Ishikawa (cell line): ENCODE data around the gene FSTL4.

Source experiments
- CEBPB ChIP-seq: IDR thresholded peaks from 2 replicates; pipeline ENCODE4 v1.6.1; 2012
- CREB1 ChIP-seq: IDR thresholded peaks from 2 replicates; pipeline ENCODE4 v1.6.1; 2012; ENCODE audit warnings: low read depth
- EGR1 ChIP-seq: IDR thresholded peaks from 2 replicates; pipeline ENCODE4 v1.6.1; 2012
- EP300 ChIP-seq: IDR thresholded peaks from 2 replicates; pipeline ENCODE4 v1.6.1; 2012; ENCODE audit warnings: borderline replicate concordance
- MAX ChIP-seq: IDR thresholded peaks from 2 replicates; pipeline ENCODE4 v1.6.1; 2012
- RAD21 ChIP-seq: IDR thresholded peaks from 2 replicates; pipeline ENCODE4 v1.6.1; 2012; ENCODE audit warnings: low read depth
- TAF1 ChIP-seq: IDR thresholded peaks from 2 replicates; pipeline ENCODE4 v1.6.1; 2012; ENCODE audit warnings: low read depth, mild to moderate bottlenecking
- TCF12 ChIP-seq: IDR thresholded peaks from 2 replicates; pipeline ENCODE4 v1.6.1; 2012; ENCODE audit warnings: low read depth
- YY1 ChIP-seq: IDR thresholded peaks from 2 replicates; pipeline ENCODE4 v1.6.1; 2012; ENCODE audit warnings: low read depth
- ZBTB7A ChIP-seq: IDR thresholded peaks from 2 replicates; pipeline ENCODE4 v1.6.1; 2012; ENCODE audit warnings: low read depth
- TF ChIP-seq, protein P1 (sequence below): IDR thresholded peaks from 2 replicates; pipeline ENCODE4 v1.6.1; 2012; ENCODE audit warnings: low read depth, mild to moderate bottlenecking

- TF ChIP-seq YY1 (no peak), RAD21 (no peak), CREB1 (no peak), TCF12 (no peak), EP300 (no peak), EGR1 (no peak), TAF1 (no peak), CEBPB (no peak), ZBTB7A (no peak), MAX (no peak)
- TF ChIP-seq, protein P1, sequence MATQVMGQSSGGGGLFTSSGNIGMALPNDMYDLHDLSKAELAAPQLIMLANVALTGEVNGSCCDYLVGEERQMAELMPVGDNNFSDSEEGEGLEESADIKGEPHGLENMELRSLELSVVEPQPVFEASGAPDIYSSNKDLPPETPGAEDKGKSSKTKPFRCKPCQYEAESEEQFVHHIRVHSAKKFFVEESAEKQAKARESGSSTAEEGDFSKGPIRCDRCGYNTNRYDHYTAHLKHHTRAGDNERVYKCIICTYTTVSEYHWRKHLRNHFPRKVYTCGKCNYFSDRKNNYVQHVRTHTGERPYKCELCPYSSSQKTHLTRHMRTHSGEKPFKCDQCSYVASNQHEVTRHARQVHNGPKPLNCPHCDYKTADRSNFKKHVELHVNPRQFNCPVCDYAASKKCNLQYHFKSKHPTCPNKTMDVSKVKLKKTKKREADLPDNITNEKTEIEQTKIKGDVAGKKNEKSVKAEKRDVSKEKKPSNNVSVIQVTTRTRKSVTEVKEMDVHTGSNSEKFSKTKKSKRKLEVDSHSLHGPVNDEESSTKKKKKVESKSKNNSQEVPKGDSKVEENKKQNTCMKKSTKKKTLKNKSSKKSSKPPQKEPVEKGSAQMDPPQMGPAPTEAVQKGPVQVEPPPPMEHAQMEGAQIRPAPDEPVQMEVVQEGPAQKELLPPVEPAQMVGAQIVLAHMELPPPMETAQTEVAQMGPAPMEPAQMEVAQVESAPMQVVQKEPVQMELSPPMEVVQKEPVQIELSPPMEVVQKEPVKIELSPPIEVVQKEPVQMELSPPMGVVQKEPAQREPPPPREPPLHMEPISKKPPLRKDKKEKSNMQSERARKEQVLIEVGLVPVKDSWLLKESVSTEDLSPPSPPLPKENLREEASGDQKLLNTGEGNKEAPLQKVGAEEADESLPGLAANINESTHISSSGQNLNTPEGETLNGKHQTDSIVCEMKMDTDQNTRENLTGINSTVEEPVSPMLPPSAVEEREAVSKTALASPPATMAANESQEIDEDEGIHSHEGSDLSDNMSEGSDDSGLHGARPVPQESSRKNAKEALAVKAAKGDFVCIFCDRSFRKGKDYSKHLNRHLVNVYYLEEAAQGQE = no peak
Measured at GRCh38 chr5:133284306-133284705, 328.0 kb downstream of the FSTL4 start.
